WTC11 (cell line): ENCODE results near the gene PNMA8B. TPM values are rescaled to one million over a fixed set of nuclear protein-coding genes. Genes with fewer than 3 reads are reported as not detected.

Experiments
- ATAC-seq: fragments of 200-7000 bp; cut with Tn5 transposase; 2 replicates; pipeline ENCODE4 v1.10.0; 2021; ENCODE audit warnings: mild to moderate bottlenecking, moderate library complexity
- CTCF ChIA-PET: fragments of 300-600 bp; sonication (Branson Sonifier 250); formaldehyde crosslinking; loops from one replicate; lab custom pipeline; 2021; ENCODE audit warnings: antibody characterized with exemption; lab: Charles Lee
- POLR2A ChIA-PET: fragments of 350-600 bp; sonication (Branson Sonifier 250); formaldehyde crosslinking; loops from one replicate; lab custom pipeline; 2021; ENCODE audit warnings: antibody characterized with exemption; lab: Charles Lee
- DNase-seq: peaks from one replicate; pipeline ENCODE4 v3.0.0; 2021; ENCODE audit warnings: low spot score
- H3K27ac Mint-ChIP-seq: 2 replicates; pipeline ENCODE4 v1.8.0; 2021; ENCODE audit warnings: mixed read lengths
- H3K27me3 Mint-ChIP-seq: 2 replicates; pipeline ENCODE4 v1.8.0; 2021; ENCODE audit warnings: low read depth, mild to moderate bottlenecking, moderate library complexity, mixed read lengths
- H3K36me3 Mint-ChIP-seq: 2 replicates; pipeline ENCODE4 v1.8.0; 2021; ENCODE audit warnings: mixed read lengths
- H3K4me1 Mint-ChIP-seq: 2 replicates; pipeline ENCODE4 v1.8.0; 2022; ENCODE audit warnings: mixed read lengths
- H3K4me3 Mint-ChIP-seq: 2 replicates; pipeline ENCODE4 v1.8.0; 2021; ENCODE audit warnings: mild to moderate bottlenecking, moderate library complexity, mixed read lengths
- H3K9me3 Mint-ChIP-seq: 2 replicates; pipeline ENCODE4 v1.8.0; 2021; ENCODE audit warnings: mixed read lengths
- ESRRA ChIP-seq: sonication (generic); formaldehyde crosslinking; IDR thresholded peaks from 2 replicates; pipeline ENCODE4 v1.8.1; 2022; ENCODE audit warnings: mild to moderate bottlenecking, missing genetic modification reagents, borderline replicate concordance
- GABPB1 ChIP-seq: sonication (generic); formaldehyde crosslinking; IDR thresholded peaks from 2 replicates; pipeline ENCODE4 v1.8.1; 2023; ENCODE audit warnings: mild to moderate bottlenecking, missing genetic modification reagents
- GTF2I ChIP-seq: fragments of 250-450 bp; sonication (Bioruptor Pico); conservative IDR thresholded peaks from 2 replicates; pipeline ENCODE4 v1.4.0; 2021; ENCODE audit warnings: mild to moderate bottlenecking
- KAT7 ChIP-seq: sonication (generic); formaldehyde crosslinking; IDR thresholded peaks from 2 replicates; pipeline ENCODE4 v1.8.1; 2023; ENCODE audit warnings: missing genetic modification reagents, mild to moderate bottlenecking, borderline replicate concordance
- MXD4 ChIP-seq: fragments of 250-450 bp; sonication (Bioruptor Pico); IDR thresholded peaks from 2 replicates; pipeline ENCODE4 v1.8.0; 2021; ENCODE audit warnings: mild to moderate bottlenecking, moderate library complexity, borderline replicate concordance
- NFATC4 ChIP-seq: fragments of 250-450 bp; sonication (Bioruptor Pico); IDR thresholded peaks from 2 replicates; pipeline ENCODE4 v1.9.0; 2021; ENCODE audit warnings: mild to moderate bottlenecking
- NR3C1 ChIP-seq: sonication (generic); formaldehyde crosslinking; conservative IDR thresholded peaks from 2 replicates; pipeline ENCODE4 v1.8.1; 2023; ENCODE audit warnings: low read depth, mild to moderate bottlenecking, missing genetic modification reagents
- RORB ChIP-seq: fragments of 250-450 bp; sonication (Bioruptor Pico); IDR thresholded peaks from 2 replicates; pipeline ENCODE4 v1.9.0; 2021; ENCODE audit warnings: mild to moderate bottlenecking
- SOX15 ChIP-seq: fragments of 250-450 bp; sonication (Bioruptor Pico); IDR thresholded peaks from 2 replicates; pipeline ENCODE4 v1.9.0; 2021; ENCODE audit warnings: mild to moderate bottlenecking
- ZNF219 ChIP-seq: sonication (generic); formaldehyde crosslinking; IDR thresholded peaks from 2 replicates; pipeline ENCODE4 v1.8.0; 2023; ENCODE audit warnings: missing genetic modification reagents, mild to moderate bottlenecking, borderline replicate concordance
- ZNF232 ChIP-seq: sonication (generic); formaldehyde crosslinking; IDR thresholded peaks from 2 replicates; pipeline ENCODE4 v1.8.0; 2022; ENCODE audit warnings: mild to moderate bottlenecking, missing genetic modification reagents
- ZNF263 ChIP-seq: sonication (generic); formaldehyde crosslinking; IDR thresholded peaks from 2 replicates; pipeline ENCODE4 v1.8.1; 2022; ENCODE audit warnings: low read depth, mild to moderate bottlenecking, moderate library complexity, missing genetic modification reagents
- ZNF317 ChIP-seq: sonication (generic); formaldehyde crosslinking; IDR thresholded peaks from 2 replicates; pipeline ENCODE4 v1.8.1; 2023; ENCODE audit warnings: low read depth, mild to moderate bottlenecking, moderate library complexity, missing genetic modification reagents, borderline replicate concordance
- ZNF396 ChIP-seq: fragments of 250-450 bp; sonication (Bioruptor Pico); IDR thresholded peaks from 2 replicates; pipeline ENCODE4 v1.8.0; 2021; ENCODE audit warnings: mild to moderate bottlenecking, moderate library complexity, borderline replicate concordance
- ZNF416 ChIP-seq: fragments of 250-450 bp; sonication (Bioruptor Pico); IDR thresholded peaks from 2 replicates; pipeline ENCODE4 v1.9.0; 2021; ENCODE audit warnings: mild to moderate bottlenecking, inconsistent platforms
- total RNA-seq: library from RNA; stranded (reverse); gene quantifications from 3 replicates; pipeline ENCODE4 v1.2.3, GENCODE V29; 2021
- TF ChIP-seq, protein P1 (sequence below): sonication (generic); formaldehyde crosslinking; IDR thresholded peaks from 2 replicates; pipeline ENCODE4 v1.8.1; 2022; ENCODE audit warnings: low read depth, mild to moderate bottlenecking, moderate library complexity, missing genetic modification reagents, borderline replicate concordance
- TF ChIP-seq, protein P2 (sequence below): sonication (generic); formaldehyde crosslinking; IDR thresholded peaks from 2 replicates; pipeline ENCODE4 v1.8.1; 2022; ENCODE audit warnings: mild to moderate bottlenecking, moderate library complexity, missing genetic modification reagents
- TF ChIP-seq, protein P3 (sequence below): sonication (generic); formaldehyde crosslinking; IDR thresholded peaks from 2 replicates; pipeline ENCODE4 v1.8.0; 2022; ENCODE audit warnings: mild to moderate bottlenecking, missing genetic modification reagents
- TF ChIP-seq, protein P4 (sequence below): sonication (generic); formaldehyde crosslinking; IDR thresholded peaks from 2 replicates; pipeline ENCODE4 v1.8.1; 2023; ENCODE audit warnings: mild to moderate bottlenecking, missing genetic modification reagents, borderline replicate concordance
- TF ChIP-seq, protein P5 (sequence below): sonication (generic); formaldehyde crosslinking; IDR thresholded peaks from 2 replicates; pipeline ENCODE4 v1.8.0; 2022; ENCODE audit warnings: missing genetic modification reagents
- TF ChIP-seq, protein P6 (sequence below): sonication (generic); formaldehyde crosslinking; IDR thresholded peaks from 2 replicates; pipeline ENCODE4 v1.8.1; 2023; ENCODE audit warnings: mild to moderate bottlenecking, missing genetic modification reagents, moderate library complexity
- TF ChIP-seq, protein P7 (sequence below): fragments of 250-450 bp; sonication (Bioruptor Pico); conservative IDR thresholded peaks from 2 replicates; pipeline ENCODE4 v1.9.0; 2021; ENCODE audit warnings: mild to moderate bottlenecking
- TF ChIP-seq, protein P8 (sequence below): sonication (generic); formaldehyde crosslinking; IDR thresholded peaks from 2 replicates; pipeline ENCODE4 v1.8.1; 2022; ENCODE audit warnings: mild to moderate bottlenecking, missing genetic modification reagents, moderate library complexity, borderline replicate concordance

Gene PNMA8B
- total RNA-seq, 1 experiment from 2014 or later, result 2.8 TPM

DNA sequence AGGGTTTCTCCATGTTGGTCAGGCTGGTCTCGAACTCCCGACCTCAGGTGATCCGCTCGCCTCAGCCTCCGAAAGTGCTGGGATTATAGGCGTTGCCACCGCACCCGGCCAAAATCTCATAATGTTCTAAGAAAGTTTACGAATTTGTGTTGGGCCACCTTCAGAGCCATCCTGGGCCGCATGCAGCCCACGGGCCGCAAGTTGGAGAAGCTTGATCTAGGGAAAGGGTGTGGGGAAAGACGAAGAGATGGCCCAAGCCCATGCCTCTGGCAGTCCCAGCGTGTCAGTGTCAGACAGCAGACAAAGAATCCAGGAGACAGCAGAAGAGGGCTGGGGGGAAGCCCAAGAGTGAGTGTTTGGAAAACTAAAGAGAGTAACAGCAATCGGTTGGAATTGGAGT, 49.6 kb downstream of the PNMA8B start (continued):
- TF ChIP-seq, protein P1, sequence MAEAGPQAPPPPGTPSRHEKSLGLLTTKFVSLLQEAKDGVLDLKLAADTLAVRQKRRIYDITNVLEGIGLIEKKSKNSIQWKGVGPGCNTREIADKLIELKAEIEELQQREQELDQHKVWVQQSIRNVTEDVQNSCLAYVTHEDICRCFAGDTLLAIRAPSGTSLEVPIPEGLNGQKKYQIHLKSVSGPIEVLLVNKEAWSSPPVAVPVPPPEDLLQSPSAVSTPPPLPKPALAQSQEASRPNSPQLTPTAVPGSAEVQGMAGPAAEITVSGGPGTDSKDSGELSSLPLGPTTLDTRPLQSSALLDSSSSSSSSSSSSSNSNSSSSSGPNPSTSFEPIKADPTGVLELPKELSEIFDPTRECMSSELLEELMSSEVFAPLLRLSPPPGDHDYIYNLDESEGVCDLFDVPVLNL (CRISPR knock-in tag), result no peak
- TF ChIP-seq ZNF317 (no peak), ESRRA (no peak), ZNF219 (CRISPR knock-in tag) (no peak), KAT7 (CRISPR knock-in tag) (no peak), ZNF263 (no peak), MXD4 (no peak), ZNF396 (CRISPR knock-in tag) (no peak), GTF2I (CRISPR knock-in tag) (no peak), ZNF232 (no peak), ZNF416 (no peak), SOX15 (no peak)
- TF ChIP-seq, protein P2, sequence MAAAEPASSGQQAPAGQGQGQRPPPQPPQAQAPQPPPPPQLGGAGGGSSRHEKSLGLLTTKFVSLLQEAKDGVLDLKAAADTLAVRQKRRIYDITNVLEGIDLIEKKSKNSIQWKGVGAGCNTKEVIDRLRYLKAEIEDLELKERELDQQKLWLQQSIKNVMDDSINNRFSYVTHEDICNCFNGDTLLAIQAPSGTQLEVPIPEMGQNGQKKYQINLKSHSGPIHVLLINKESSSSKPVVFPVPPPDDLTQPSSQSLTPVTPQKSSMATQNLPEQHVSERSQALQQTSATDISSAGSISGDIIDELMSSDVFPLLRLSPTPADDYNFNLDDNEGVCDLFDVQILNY (CRISPR knock-in tag), result no peak
- TF ChIP-seq, protein P3, sequence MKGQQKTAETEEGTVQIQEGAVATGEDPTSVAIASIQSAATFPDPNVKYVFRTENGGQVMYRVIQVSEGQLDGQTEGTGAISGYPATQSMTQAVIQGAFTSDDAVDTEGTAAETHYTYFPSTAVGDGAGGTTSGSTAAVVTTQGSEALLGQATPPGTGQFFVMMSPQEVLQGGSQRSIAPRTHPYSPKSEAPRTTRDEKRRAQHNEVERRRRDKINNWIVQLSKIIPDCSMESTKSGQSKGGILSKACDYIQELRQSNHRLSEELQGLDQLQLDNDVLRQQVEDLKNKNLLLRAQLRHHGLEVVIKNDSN (CRISPR knock-in tag), result no peak
- TF ChIP-seq, protein P4, sequence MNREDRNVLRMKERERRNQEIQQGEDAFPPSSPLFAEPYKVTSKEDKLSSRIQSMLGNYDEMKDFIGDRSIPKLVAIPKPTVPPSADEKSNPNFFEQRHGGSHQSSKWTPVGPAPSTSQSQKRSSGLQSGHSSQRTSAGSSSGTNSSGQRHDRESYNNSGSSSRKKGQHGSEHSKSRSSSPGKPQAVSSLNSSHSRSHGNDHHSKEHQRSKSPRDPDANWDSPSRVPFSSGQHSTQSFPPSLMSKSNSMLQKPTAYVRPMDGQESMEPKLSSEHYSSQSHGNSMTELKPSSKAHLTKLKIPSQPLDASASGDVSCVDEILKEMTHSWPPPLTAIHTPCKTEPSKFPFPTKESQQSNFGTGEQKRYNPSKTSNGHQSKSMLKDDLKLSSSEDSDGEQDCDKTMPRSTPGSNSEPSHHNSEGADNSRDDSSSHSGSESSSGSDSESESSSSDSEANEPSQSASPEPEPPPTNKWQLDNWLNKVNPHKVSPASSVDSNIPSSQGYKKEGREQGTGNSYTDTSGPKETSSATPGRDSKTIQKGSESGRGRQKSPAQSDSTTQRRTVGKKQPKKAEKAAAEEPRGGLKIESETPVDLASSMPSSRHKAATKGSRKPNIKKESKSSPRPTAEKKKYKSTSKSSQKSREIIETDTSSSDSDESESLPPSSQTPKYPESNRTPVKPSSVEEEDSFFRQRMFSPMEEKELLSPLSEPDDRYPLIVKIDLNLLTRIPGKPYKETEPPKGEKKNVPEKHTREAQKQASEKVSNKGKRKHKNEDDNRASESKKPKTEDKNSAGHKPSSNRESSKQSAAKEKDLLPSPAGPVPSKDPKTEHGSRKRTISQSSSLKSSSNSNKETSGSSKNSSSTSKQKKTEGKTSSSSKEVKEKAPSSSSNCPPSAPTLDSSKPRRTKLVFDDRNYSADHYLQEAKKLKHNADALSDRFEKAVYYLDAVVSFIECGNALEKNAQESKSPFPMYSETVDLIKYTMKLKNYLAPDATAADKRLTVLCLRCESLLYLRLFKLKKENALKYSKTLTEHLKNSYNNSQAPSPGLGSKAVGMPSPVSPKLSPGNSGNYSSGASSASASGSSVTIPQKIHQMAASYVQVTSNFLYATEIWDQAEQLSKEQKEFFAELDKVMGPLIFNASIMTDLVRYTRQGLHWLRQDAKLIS (CRISPR knock-in tag), result no peak
- TF ChIP-seq, protein P5, sequence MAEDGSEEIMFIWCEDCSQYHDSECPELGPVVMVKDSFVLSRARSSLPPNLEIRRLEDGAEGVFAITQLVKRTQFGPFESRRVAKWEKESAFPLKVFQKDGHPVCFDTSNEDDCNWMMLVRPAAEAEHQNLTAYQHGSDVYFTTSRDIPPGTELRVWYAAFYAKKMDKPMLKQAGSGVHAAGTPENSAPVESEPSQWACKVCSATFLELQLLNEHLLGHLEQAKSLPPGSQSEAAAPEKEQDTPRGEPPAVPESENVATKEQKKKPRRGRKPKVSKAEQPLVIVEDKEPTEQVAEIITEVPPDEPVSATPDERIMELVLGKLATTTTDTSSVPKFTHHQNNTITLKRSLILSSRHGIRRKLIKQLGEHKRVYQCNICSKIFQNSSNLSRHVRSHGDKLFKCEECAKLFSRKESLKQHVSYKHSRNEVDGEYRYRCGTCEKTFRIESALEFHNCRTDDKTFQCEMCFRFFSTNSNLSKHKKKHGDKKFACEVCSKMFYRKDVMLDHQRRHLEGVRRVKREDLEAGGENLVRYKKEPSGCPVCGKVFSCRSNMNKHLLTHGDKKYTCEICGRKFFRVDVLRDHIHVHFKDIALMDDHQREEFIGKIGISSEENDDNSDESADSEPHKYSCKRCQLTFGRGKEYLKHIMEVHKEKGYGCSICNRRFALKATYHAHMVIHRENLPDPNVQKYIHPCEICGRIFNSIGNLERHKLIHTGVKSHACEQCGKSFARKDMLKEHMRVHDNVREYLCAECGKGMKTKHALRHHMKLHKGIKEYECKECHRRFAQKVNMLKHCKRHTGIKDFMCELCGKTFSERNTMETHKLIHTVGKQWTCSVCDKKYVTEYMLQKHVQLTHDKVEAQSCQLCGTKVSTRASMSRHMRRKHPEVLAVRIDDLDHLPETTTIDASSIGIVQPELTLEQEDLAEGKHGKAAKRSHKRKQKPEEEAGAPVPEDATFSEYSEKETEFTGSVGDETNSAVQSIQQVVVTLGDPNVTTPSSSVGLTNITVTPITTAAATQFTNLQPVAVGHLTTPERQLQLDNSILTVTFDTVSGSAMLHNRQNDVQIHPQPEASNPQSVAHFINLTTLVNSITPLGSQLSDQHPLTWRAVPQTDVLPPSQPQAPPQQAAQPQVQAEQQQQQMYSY, result no peak

DNA sequence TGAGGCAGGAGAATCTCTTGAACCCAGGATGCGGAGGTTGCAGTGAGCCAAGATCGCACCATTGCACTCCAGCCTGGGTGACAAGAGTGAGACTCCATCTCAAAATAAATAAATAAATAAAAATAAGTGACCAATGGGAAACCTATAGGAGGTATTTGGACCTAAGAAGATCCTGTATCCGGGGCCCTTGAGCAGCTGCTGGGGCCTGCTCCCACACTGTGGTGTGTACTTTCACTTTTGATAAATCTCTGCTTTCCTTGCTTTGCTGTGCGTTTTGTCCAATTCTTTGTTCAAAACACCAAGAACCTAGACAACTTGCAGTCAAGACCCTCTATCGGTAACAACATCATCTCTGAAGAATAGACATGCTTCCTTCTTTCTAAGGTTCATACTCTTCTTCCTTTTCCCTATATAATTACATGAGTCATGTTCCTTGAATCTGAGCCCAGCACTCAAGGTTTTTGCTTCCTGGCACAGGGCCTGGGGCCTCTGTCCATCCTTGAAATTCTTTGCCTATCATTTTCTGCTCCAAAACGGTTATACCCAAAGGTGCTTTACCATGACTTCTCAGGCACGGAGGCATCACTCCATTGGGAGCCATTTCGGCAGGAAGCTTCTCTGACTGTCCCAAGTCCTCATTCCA, 52.7 kb downstream of the PNMA8B start:
- no peak for ATAC-seq
- H3K4me3 Mint-ChIP-seq, result no peak overlapping the region
- H3K4me1 Mint-ChIP-seq, result no peaks in the 10 kb centered on the region
- TF ChIP-seq NR3C1 (no peak), RORB (no peak), GABPB1 (no peak), NFATC4 (CRISPR knock-in tag) (no peak)
- TF ChIP-seq, protein P6, sequence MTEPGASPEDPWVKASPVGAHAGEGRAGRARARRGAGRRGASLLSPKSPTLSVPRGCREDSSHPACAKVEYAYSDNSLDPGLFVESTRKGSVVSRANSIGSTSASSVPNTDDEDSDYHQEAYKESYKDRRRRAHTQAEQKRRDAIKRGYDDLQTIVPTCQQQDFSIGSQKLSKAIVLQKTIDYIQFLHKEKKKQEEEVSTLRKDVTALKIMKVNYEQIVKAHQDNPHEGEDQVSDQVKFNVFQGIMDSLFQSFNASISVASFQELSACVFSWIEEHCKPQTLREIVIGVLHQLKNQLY (CRISPR knock-in tag), result no peak
- TF ChIP-seq, protein P7, sequence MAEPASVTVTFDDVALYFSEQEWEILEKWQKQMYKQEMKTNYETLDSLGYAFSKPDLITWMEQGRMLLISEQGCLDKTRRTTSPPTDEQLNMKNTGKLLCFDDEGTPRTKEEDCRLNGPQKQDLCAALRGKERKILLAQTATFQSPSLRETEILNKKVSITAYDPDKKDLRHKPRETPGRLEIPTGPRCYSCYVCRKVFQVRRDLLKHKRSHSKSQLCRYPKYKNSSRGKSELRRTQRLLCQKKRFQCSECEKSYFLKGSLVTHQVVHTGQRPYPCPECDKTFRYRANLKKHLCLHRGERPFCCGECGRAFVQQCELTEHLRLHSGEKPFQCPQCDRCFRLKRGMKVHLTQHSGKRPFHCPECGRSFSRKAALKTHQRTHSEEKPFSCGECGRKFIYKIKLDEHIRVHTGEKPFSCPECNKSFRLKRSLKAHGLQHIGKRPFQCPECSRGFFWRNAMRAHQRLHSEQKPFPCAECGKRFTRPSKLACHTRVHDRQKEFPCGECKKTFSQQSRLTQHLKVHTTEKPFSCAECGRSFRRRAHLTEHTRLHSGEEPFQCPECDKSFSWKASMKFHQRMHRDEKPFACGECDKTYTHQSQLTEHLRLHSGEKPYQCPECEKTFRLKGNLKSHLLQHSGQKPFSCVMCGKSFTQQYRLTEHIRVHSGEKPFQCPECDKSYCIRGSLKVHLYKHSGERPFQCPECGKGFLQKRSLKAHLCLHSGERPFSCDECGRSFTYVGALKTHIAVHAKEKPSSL (CRISPR knock-in tag), result no peak
- TF ChIP-seq, protein P8, sequence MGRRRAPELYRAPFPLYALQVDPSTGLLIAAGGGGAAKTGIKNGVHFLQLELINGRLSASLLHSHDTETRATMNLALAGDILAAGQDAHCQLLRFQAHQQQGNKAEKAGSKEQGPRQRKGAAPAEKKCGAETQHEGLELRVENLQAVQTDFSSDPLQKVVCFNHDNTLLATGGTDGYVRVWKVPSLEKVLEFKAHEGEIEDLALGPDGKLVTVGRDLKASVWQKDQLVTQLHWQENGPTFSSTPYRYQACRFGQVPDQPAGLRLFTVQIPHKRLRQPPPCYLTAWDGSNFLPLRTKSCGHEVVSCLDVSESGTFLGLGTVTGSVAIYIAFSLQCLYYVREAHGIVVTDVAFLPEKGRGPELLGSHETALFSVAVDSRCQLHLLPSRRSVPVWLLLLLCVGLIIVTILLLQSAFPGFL, result no peak

More for the DNA sequence above, 52.7 kb downstream of the PNMA8B start:
- ChIA-PET CTCF (interaction anchor here (1.2 kb wide), 1 partner anchor 11 kb away, joined by 4 read pairs; no protein-coding TSS in a partner anchor), POLR2A (no interaction called here)
- no peaks in the 10 kb centered on the region; the same call in 1 of the 2 replicates for H3K27me3 Mint-ChIP-seq
- no peaks in the 10 kb centered on the region for H3K36me3 Mint-ChIP-seq
- H3K27ac Mint-ChIP-seq, result no peak overlapping the region
- no peaks in the 10 kb centered on the region for H3K9me3 Mint-ChIP-seq
- no peak for DNase-seq
